B cell (primary cell): ENCODE results near the gene SFXN4.
A peak's percentile ranks its signal among the peaks of the same experiment; 100 is the strongest.

ENCODE experiments used
- EZH2 ChIP-seq: IDR thresholded peaks from 2 replicates; pipeline ENCODE4 v1.6.1; 2012; ENCODE audit warnings: borderline replicate concordance, low read depth, mild to moderate bottlenecking, moderate library complexity, low read length; ENCODE audit not compliant: insufficient read depth, poor library complexity, severe bottlenecking
- TF ChIP-seq, protein P1 (sequence below): fragments of 200-600 bp; IDR thresholded peaks from one replicate; pipeline ENCODE4 v1.8.0; 2022; ENCODE audit warnings: antibody characterized with exemption, mild to moderate bottlenecking

- TF ChIP-seq, protein P1, sequence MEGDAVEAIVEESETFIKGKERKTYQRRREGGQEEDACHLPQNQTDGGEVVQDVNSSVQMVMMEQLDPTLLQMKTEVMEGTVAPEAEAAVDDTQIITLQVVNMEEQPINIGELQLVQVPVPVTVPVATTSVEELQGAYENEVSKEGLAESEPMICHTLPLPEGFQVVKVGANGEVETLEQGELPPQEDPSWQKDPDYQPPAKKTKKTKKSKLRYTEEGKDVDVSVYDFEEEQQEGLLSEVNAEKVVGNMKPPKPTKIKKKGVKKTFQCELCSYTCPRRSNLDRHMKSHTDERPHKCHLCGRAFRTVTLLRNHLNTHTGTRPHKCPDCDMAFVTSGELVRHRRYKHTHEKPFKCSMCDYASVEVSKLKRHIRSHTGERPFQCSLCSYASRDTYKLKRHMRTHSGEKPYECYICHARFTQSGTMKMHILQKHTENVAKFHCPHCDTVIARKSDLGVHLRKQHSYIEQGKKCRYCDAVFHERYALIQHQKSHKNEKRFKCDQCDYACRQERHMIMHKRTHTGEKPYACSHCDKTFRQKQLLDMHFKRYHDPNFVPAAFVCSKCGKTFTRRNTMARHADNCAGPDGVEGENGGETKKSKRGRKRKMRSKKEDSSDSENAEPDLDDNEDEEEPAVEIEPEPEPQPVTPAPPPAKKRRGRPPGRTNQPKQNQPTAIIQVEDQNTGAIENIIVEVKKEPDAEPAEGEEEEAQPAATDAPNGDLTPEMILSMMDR = peak; percentile 29
- no peak for TF ChIP-seq EZH2
Measured at GRCh38 chr10:119178372-119179119, 13.0 kb upstream of the SFXN4 start, which contains the start of gene PRDX3.
